ENCODE results near the gene ZNF330.
"Not testable (repeated sequence)": the region's sequence is repeated elsewhere in the genome, so short reads cannot be mapped to it uniquely, and the experiment has no call there.

ZNF330 gene

DNA sequence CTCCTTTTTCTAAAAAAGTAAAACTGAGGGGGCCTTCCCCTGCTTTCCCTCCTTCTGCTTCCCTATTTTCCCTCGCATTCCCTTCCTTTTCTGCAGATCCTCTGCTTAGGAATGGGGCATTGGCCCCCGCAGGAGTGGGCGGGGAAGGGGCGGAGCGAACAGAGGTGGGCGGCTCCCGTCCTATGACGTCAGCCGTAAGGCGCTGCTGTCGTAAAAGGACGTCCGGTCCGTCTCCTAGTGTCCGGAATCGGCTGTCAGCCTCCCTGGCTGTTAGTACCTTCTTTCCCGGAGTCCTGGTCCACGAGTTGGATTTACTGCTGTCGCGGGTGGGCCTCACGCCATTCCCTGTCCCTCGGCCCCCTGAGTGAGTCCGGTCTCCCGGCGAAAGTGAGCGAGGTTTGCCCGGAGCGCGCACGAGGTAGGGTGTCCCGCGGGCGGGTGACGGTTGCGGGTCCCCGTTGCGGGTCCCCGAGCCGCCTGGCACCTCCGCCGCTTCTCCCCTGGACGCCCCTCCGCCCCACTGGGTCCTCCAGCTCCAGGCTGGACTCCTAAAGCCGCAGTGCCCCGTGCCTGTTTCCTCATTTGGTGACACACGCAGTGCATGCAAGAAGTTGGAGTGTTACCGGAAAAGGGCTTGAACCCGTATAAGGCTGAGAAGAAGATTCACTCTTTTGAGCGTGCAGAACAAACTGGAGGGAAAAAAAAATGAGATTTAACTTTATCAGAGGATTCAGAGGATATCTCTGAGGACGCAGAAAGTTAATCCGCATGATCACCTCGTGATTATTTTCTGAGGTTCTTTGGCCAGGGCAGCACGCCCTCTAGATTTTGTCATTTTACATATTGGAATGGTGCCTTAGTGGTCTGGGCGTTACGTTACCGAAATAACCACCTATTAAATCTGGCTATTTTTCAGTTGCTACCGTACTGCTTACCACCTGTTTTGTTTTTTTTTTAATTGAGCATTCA lies at the start of gene ZNF330:
Gene ZNF330 (plus strand): TSS at position 205 of the 969 bp plus-strand sequence. CDS start 1,477 bp downstream, outside the sequence.
- peak; percentile 93 to 94 for DNase-seq

DNA sequence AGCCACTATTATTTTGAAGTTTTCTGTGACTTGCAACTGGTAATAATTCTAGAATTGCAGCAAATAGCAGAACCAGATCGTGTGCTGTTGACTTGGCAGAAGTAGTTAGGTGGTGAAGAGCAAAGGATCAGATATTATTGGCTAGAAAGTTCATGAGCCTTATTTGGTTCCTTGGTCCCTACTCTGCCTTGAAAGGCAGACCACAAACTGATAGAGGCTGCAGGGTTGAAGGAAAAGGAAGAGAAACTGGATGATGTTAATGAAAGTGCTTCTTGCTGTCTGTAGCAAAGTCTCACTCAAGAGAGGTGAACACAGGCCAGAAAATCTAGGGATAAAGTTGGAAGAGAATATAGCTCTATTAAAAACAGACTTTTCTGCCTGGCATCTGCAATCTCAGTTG lies 46.2 kb upstream of the ZNF330 start:
- DNase-seq, result no peak

DNA sequence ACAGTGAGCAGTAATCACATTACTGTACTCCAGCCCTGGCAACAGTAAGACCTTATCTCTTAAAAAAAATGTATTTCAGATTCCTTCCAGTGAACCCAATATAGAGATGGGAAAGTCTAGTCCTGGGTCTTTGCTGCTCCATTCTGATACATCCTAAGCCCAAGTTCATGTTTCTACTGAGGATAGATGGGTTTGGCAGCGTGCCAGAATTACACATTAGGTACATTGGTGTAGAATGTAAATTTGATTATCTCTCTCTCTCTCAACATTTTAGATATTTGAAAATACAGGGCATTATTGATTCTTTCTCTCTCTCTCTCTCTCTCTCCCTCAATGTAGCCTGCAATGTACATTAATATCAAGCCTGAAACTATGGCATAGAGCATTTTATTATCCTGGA lies 43.5 kb upstream of the ZNF330 start:
- DNase-seq, result no peak

DNA sequence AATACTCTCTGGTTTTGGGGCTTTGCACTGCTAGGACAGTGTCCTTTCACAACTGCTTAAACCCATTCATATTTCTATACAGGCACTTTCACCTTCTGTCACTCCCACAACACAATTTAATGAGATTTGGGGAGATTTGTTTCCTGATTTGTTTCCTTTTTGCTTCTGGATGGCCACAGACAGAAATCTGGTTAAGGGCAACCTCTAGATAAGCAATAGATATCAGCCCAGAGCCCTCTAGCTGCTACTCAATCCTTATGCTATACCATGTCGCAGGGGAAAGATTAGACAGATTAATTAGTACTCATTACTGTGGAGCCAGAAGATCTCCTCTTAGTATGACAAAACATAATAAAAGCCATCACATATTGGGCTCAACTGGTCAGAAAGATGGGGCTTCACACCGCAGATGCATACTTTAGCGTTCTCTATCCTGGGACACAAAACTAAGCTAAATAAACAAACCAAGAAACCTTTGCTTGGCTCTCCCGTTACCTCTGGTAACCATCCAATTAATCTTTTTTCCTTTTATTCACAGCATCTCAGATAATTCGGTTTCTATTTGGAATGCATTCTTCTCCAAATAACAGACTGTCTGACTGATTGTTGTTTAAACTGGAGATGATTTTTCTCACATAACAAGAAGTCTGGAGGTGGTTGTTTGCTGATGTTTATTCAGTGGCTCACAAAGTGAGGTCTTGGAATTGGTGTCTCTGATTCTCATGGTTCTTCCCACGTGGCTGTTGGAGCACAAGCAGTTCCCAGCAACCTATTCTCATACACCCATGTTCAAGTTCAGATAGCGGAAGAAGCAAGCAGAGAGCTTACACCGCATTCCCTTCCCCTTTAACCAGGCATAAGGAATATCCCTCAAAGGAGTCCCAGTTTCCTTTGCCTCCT lies 41.0 kb upstream of the ZNF330 start:
- no peak for DNase-seq

DNA sequence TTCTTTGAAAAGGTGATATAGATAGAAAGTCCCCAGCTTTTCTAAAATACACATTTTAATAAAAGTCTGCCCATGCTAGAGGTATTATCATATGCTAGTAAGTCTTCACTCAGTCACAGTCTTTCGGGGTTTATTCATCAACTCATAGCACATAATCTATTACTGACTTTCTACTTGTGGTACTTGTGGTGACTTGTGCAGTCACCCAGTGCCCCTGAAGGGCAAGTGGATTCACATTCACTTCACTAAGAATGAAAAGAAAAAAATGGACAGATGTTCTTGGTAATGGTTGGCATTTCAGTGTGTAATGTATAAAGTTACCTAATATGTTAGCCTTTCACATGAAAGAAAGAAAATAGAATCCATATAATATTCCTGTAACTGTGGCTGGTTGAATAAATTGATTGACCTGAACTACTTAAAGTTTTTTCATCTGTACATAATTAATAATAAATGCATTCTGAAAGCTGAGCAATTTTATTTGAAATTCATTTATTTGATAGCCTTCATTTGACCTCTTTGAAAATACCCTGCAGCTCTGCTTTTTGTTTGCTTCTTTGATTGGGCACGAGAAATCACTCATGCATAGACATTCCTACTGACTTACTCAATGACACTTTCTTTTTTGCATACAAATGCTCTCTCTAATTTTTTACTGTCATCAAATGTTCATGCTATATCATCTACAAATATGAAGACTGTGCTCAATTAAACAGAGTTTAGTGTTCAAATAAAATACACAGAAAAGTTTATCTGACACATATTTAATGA lies 39.5 kb upstream of the ZNF330 start:
- no peak for DNase-seq

DNA sequence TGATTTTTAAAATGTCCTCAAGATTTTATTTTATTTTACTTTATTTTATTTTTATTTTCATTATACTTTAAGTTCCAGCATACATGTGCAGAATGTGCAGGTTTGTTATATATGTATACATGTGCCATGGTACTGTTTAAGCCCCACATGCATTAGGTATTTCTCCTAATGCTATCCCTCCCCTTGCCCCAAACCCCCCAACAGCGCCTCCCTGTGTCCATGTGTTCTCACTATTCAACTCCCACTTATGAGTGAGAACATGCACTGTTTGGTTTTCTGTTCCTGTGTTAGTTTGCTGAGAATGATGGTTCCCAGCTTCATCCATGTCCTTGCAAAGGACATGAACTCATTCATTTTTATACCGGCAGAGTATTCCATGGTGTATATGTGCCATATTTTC lies 37.2 kb upstream of the ZNF330 start:
- not testable (repeated sequence) for DNase-seq

DNA sequence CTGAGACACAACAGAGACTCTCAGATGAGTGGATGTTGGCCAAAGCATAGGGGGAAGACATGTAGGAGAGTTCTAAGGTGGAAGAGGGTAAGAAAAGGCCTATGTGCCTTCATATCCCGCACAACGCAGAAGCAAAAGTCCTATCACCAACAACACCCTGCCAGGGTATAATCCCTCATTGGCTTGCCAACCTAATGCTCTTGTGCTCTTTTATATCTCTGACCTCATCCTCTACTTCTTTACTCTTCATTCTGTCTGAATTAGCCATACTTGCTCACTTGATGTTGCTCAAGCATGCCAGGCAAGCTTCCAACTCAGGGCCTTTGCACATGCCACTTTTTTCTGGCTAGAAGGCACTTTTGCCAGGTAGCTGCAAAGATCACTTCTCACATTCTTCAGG lies 28.1 kb upstream of the ZNF330 start:
- no peak for DNase-seq

DNA sequence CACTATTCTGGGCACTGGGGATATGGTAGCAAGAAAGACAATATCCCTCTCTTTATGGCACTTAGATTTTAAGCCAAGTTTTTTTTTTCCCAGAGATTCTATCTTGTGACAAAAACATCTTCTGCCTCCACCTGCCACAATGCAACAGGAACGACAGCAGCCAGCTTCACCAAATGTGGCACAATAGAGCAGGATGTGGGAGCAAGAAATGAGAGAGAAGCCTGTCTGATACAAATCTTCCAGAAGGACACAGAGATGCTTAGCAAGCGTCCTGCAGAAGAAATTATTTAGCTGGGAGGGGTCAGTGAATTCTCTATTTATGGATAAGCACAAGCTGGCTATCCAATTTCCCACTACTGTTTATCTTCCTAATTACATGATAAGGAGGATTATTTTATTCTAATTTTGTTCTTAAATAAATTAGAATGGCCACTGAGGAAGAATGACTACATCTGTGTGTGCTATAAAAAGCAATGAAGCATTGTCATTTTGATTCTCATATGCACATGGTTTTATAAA lies 27.1 kb upstream of the ZNF330 start:
- no peak for DNase-seq

DNA sequence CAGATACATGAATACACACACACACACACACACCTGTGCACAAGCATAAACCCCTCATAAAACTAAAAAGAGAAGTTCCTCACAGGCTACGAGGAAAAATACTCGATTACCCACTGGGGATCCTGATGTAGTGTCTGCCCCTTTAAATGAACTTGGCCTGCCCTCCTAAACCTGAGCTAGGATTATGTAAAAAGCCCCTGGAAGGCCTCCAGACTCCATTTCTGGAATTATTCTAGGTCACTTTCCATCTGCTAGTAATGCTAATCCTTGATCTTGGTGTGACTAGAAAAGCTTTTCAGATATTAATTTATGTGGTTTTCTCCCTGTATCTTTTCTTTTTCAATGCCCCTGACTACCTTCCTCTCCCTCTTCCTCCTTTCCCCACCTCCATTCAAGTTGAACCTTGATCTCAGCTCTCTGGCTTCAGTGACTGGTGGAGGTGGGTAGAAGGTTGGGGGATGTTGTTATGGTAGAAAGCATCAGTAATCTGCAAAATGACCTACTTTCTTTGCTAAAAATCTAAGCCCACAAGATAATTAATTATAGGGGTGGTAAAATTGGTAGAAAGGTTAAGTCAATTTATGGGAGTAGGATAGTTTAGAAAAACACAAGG lies 25.5 kb upstream of the ZNF330 start:
- DNase-seq, result no peak

DNA sequence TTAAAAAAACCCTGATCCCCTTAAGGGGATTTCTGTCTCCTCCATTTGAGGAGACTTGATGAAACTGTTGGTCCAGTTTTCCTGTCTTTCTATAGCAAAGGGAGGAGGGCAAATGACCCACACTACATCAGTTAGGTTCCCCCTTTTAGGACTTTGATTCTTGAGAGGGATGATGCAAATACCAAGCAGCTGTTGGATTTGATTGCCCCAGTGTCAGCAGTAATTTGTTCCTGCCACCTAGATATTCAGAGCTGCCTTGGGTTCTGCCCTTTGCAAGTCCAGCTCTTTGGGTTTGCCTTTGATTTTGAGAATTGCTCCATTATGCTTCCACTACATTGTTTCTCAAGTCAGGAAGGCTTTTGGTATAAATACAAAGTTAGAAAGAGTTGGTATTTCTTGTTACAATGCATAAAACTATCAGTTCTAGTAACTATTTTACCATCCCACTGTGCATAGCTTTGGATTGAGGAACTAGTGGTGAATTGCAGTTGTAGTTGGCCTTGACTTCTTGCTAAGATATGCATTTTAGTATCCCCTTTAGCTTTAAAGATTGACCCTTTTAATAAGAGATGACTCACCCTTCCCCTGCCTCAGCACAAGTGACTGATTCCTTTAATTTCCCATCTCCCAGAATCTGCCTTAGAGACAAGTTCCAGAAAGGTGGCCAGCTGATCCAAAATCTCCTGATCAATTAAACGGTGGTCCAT lies 24.3 kb upstream of the ZNF330 start:
- DNase-seq, result no peak

DNA sequence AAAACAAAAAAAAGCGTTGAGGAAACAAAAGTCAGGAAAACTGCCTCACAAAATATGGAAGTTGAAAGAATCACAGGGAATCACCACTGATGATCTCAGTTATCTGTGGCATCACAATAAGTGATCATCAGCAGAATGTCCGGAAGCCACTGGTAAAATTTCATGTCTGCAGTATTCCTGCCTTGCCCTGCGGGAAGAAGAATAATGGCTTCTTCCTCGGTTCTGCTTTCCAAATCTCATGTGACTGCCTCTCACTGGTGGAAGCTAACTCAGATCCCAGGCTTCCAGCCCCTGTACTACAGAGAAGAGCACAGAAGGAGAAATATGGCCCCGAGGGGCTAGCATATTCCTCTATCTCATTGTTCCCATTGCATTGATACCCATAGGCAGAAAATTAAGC lies 12.7 kb upstream of the ZNF330 start:
- no peak for DNase-seq

DNA sequence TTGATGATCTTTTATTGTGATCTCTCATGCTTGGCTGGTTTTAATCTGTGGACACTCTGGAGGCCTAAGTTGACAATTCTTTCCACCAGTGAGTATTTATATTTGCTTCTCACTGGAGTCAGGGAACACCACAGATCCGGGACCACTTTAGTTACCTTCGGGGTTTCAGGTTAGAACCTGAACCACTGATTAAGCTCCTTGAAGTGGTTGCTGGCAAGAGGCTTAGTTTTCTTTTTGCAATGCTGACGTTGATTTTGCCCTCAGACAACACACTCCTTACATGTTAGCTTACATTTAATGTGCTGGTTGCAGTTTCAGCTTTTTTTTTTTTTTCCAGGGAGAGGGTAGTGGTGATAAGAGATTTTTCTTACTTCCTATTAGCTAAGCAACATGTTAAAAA lies 10.5 kb upstream of the ZNF330 start:
- DNase-seq, result no peak

DNA sequence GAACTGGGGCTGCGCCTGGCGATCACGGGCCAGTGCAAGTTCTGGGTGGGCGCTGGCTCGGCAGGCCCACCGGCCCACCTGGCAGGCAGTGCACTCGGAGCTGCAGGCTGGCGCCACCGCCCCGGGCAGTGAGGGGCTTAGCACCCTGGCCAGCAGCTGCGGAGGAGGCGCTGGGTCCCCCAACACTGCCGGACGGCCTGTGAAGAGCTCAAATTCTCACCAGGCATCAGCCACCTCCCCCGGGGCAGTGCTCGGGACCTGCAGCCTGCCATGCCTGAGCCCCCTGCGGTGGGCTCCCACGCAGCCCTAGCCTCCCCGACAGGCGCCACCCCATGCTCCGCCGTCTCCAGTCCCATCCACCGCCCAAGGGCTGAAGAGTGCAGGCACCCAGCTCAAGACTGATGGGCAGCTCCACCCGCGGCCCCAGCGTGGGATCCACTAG lies 7.1 kb upstream of the ZNF330 start:
- no peak for DNase-seq

DNA sequence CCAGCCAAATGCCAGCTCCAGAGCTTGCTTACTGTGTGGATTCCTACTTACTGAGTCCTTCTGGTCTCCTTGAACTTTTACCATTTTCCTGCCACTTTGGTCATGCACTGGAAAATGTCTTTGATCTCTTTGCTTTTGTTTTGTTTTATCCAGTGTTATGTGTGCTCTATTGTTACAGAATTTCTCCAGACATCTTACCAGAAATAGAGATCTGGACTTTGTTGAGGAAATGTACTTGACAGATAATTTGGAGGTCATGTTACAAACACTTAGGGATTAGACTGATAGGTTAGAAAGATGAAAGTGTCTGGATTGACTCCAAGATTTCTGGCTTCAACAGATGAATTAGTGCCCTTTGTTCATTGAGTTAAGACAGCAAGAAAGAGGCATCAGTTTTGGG lies 5.7 kb upstream of the ZNF330 start:
- no peak for DNase-seq

DNA sequence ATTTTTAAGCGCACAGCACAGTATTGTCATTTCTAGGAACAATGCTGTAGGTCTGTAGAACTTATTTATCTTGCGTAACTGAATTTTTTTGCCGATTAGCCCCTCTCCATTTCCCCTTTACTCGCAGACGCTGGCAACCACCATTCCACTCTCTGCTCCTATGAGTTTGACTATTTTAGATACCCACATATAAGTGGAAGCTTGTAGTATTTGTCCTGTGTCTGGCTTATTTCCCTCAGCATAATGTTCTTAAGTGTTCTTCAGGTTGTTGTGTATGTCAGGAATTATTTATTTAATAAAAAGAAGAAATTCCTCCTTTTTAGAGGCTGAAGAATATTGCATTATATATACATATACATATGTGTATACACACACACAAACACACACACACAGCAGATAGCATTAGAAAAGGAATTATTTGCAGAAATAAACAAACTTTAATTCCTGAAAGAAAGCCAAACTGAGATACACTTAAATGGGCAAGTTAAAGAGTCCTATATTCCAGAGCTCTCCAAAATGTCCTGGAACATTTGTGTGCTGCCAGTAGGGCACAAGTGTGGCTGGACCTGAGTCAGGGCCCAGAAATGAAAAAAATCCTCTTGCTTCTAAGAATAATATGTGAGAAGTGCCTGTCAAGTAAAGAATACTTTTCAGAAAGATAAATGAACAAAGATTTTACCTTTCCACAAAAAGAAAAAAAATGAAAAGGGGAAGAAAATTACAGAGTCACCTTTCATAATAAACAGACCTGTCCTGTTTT lies 4.5 kb upstream of the ZNF330 start:
- no peak for DNase-seq

DNA sequence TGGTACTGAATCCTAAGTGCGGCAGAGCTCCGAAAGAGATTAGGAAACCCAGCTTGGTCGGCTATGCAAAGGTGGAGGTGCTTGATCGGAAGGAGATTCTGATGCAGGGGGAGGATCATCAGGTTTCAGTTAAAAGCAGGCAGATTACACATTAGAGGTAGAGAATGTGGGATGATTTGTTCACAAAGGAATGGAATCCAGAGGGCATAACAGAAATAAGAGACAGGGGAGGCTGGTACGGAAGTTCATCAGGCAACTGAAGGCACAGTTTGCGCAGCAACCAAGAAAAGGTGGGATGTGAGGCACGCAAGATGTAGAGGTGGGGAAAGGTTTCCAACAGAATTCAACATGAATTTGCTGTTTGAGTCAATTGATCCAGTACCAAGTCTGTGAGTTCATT lies 424 bp upstream of the ZNF330 start:
- no peak for DNase-seq

DNA sequence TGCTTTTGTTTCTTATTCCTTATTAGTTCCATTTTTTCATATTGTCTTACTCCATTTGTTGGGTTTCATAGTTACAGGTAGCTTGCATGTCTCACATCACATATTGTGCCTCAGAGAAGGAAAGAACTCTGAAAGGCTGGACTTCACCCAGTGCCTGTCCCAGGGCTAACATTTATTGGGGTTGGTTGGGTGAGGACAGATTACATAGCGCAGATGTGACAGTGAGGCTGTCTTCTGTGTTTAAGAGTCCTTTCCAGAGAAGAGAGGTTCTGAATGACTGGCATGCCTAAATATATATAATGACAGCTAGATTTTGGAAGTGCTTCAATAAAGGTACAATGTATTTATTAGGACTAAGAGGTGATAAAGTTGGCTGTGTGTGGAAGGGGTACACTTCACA lies 2.7 kb downstream of the ZNF330 start:
- DNase-seq, result no peak

DNA sequence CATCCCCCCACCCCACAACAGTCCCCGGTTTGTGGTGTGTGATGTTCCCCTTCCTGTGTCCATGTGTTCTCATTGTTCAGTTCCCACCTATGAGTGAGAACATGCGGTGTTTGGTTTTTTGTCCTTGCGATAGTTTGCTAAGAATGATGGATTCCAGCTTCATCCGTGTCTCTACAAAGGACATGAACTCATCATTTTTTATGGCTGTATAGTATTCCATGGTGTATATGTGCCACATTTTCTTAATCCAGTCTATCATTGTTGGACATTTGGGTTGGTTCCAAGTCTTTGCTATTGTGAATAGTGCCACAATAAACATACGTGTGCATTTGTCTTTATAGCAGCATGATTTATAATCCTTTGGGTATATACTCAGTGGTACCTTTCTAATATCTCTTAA lies 6.6 kb downstream of the ZNF330 start:
- DNase-seq, result not testable (repeated sequence)

DNA sequence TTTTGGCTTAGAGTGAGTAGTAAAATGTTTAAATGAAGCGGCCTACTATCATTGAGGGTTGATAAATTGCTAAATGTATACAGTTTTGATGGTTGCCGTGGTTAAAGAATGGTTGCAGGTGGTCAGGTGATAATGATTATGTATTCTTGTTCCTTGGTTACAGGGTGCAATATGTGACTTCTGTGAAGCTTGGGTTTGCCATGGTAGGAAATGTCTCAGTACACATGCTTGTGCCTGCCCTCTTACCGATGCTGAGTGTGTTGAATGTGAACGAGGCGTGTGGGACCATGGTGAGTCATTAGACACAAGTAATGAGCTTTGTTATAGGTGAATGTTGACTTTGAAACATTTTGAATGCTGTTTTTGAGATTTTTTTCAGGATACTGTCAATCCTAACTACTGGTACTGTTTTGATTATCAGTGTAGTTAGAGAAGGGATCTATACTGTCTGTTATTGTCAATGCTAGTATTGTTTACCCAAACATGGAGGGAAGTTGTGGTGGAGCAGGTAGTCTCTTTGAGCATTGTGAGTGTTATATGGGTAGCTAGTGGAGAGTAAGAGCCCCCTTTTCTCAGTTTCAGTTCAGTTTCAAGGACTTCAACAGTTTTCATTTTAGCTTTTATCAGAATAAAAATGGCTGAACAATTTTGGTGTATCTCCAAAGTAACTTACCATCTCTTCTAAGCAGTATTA lies 8.9 kb downstream of the ZNF330 start:
- DNase-seq, result no peak

DNA sequence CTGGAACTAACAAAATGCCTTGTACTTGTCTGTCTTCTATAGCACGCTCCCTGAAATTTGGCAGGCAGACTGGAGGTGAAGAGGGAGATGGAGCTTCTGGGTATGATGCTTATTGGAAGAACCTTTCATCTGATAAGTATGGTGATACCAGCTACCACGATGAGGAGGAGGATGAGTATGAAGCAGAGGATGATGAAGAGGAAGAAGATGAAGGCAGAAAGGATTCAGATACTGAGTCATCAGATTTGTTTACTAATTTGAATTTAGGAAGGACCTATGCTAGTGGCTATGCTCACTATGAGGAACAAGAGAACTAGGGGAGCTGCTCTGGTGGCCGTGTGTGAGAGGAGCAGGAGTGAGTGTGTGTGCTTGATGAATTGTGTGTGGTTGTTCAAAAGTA lies 13.0 kb downstream of the ZNF330 start:
- no peak for DNase-seq
